Kidney (tissue), 14 donors: ENCODE measurements around the gene RNF150. TPM values are rescaled to one million over a fixed set of nuclear protein-coding genes. Genes with fewer than 3 reads are reported as not detected.

ENCODE experiments used
- DNase-seq, 5 donors: peaks; one replicate each; pipeline ENCODE4 v3.0.0-alpha.2; 2013 to 2020
- FAIRE-seq: peaks from 2 replicates; lab custom pipeline; 2012; peaks lifted over from hg19 to GRCh38; lab: Jason Lieb, UNC
- H3K27ac ChIP-seq, 2 donors: one replicate each; pipeline ENCODE4 v1.7.0; 2013; ENCODE audit warnings: low read depth in 2 of 2, low read length in 2 of 2, inconsistent platforms in 1 of 2
- H3K27me3 ChIP-seq: one replicate; pipeline ENCODE4 v1.7.1; 2013; ENCODE audit warnings: low read length, inconsistent platforms; ENCODE audit not compliant: control insufficient read depth, insufficient read depth
- H3K36me3 ChIP-seq, 3 donors: one replicate each; pipeline versions ENCODE4 v1.7.0 to v1.7.1; 2013; ENCODE audit warnings: low read length in 3 of 3, control low read depth in 1 of 3, inconsistent platforms in 1 of 3; ENCODE audit not compliant: insufficient read depth in 3 of 3, control insufficient read depth in 2 of 3
- H3K4me1 ChIP-seq, 3 donors: one replicate each; pipeline versions ENCODE4 v1.7.0 to v1.7.1; 2013; ENCODE audit warnings: low read length in 3 of 3, inconsistent platforms in 1 of 3, low read depth in 1 of 3; ENCODE audit not compliant: control insufficient read depth in 2 of 3, insufficient read depth in 2 of 3
- H3K4me3 ChIP-seq, 3 donors: one replicate each; pipeline versions ENCODE4 v1.7.0 to v1.8.1; 2013; ENCODE audit warnings: low read length in 3 of 3, control low read depth in 1 of 3, inconsistent platforms in 1 of 3
- H3K9ac ChIP-seq, 3 donors: one replicate each; pipeline versions ENCODE4 v1.7.0 to v1.7.1; 2013; ENCODE audit warnings: low read length in 3 of 3, control low read depth in 1 of 3, inconsistent platforms in 1 of 3
- H3K9me3 ChIP-seq, 3 donors: one replicate each; pipeline versions ENCODE4 v1.7.0 to v1.7.1; 2013; ENCODE audit warnings: low read length in 3 of 3, control low read depth in 1 of 3, inconsistent platforms in 1 of 3; ENCODE audit not compliant: control insufficient read depth in 2 of 3, insufficient read depth in 1 of 3
- intact Hi-C: fragments of 100-400 bp; cut with DNase I; formaldehyde crosslinking; loops from one replicate; pipeline ENCODE4 v1.11.1; 2022
- polyA plus RNA-seq: library from polyadenylated mRNA; stranded (reverse); fragments of 350-450 nt; fragmentation: Illumina TruSeq; extraction: RNeasy Lipid Tissue Mini Kit (QIAGEN cat#74804); gene quantifications from one replicate; pipeline ENCODE4 v1.2.3, GENCODE V29; 2014; ENCODE audit warnings: low read depth, low replicate concordance; ENCODE audit not compliant: insufficient read depth
- total RNA-seq: library from RNA; stranded (reverse); fragmentation: NEBNext Ultra II Directional; extraction: Animal tissue kit (Norgen Biotek cat#: 25700); gene quantifications from one replicate; pipeline ENCODE4 v1.2.1, GENCODE V29; 2021
- TF ChIP-seq, protein P1 (sequence below): IDR thresholded peaks from 3 replicates; pipeline ENCODE4 v1.5.1; 2012; ENCODE audit warnings: mild to moderate bottlenecking, moderate library complexity, borderline replicate concordance; ENCODE audit not compliant: insufficient read depth; ENCODE audit errors: extremely low read depth
- donor health status: control.
- donor health status: control.
- donor health status: control.
- donor health status: control.
- donor health status: control.
- donor health status: DM: yes; HTN: yes; CAD: no.
- donor health status: Normal renal cell carcinoma (clear cell type).

The RNF150 gene
- total and polyA plus RNA-seq, 2 donors from 2014 or later, result 5.0 to 34.2 TPM

- TF ChIP-seq, protein P1, sequence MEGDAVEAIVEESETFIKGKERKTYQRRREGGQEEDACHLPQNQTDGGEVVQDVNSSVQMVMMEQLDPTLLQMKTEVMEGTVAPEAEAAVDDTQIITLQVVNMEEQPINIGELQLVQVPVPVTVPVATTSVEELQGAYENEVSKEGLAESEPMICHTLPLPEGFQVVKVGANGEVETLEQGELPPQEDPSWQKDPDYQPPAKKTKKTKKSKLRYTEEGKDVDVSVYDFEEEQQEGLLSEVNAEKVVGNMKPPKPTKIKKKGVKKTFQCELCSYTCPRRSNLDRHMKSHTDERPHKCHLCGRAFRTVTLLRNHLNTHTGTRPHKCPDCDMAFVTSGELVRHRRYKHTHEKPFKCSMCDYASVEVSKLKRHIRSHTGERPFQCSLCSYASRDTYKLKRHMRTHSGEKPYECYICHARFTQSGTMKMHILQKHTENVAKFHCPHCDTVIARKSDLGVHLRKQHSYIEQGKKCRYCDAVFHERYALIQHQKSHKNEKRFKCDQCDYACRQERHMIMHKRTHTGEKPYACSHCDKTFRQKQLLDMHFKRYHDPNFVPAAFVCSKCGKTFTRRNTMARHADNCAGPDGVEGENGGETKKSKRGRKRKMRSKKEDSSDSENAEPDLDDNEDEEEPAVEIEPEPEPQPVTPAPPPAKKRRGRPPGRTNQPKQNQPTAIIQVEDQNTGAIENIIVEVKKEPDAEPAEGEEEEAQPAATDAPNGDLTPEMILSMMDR, result no peak
- no peak for FAIRE-seq
- H3K4me1 ChIP-seq, result no peaks in the 10 kb centered on the region
- DNase-seq, result no peak
- H3K4me3 ChIP-seq, result no peak overlapping the region
- intact Hi-C loops, result no loop called here
- no peaks in the 10 kb centered on the region for H3K36me3 ChIP-seq
- no peaks in the 10 kb centered on the region for H3K9me3 ChIP-seq
- H3K27me3 ChIP-seq, result no peaks in the 10 kb centered on the region
- no peak overlapping the region for H3K27ac ChIP-seq
- H3K9ac ChIP-seq, result no peak overlapping the region
Observed at GRCh38 chr4:140928880-140929279, 204.4 kb downstream of the RNF150 start.

DNA sequence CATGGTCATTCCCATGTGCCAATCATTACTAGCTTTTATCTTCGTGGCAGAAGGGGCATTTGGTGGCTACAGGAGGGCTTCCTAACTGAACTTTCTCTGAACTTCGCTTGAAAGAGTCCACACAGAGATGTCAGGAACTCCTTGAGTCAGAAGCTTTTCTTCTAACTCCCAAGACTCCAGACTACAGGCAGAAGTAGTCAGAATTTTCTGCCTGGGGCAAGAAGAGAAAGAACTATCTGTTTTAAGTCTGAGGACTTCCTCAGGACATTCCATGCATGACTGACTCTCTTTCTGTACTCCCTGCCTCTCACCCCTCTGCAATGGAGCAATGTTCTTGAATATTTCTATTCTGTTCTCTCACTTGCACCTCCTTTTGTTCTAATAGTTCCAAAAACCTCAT lies 206.6 kb downstream of the RNF150 start:
- Histone ChIP-seq H3K9ac (no peak overlapping the region), H3K9me3 (no peaks in the 10 kb centered on the region), H3K4me1 (no peaks in the 10 kb centered on the region), H3K27me3 (no peaks in the 10 kb centered on the region), H3K4me3 (no peak overlapping the region), H3K27ac (no peak overlapping the region), H3K36me3 (no peaks in the 10 kb centered on the region)
- FAIRE-seq (no peak), DNase-seq (no peak)
- intact Hi-C loops, result no loop called here
- TF ChIP-seq, protein P1, result no peak

DNA sequence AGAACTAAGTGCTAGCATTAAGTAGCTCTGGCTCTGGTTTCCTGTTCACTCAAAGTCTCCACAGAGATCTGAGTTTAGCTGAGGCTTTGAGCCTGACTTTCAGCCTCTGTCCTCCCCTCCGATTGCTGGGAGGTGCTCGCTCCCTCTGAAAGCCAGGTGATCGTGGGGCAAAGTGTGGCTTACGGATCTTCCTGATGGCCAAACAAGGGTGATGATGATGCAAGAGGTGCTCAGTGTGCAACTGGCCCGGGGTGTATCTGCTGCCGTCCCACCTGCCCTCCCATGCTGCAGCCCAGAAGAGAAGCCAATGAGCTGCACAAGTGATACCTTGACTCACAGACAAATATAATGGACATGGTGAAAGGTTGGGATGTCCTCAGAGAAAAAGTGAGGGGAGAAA lies 207.9 kb downstream of the RNF150 start:
- TF ChIP-seq, protein P1, result no peak
- Histone ChIP-seq H3K27ac (no peak overlapping the region), H3K9ac (no peak overlapping the region), H3K4me1 (no peaks in the 10 kb centered on the region), H3K4me3 (no peak overlapping the region), H3K36me3 (no peaks in the 10 kb centered on the region), H3K9me3 (no peaks in the 10 kb centered on the region), H3K27me3 (no peaks in the 10 kb centered on the region)
- DNase-seq (peak in 1 of 5 donors; percentile 17), FAIRE-seq (no peak)
- intact Hi-C loops, result no loop called here

DNA sequence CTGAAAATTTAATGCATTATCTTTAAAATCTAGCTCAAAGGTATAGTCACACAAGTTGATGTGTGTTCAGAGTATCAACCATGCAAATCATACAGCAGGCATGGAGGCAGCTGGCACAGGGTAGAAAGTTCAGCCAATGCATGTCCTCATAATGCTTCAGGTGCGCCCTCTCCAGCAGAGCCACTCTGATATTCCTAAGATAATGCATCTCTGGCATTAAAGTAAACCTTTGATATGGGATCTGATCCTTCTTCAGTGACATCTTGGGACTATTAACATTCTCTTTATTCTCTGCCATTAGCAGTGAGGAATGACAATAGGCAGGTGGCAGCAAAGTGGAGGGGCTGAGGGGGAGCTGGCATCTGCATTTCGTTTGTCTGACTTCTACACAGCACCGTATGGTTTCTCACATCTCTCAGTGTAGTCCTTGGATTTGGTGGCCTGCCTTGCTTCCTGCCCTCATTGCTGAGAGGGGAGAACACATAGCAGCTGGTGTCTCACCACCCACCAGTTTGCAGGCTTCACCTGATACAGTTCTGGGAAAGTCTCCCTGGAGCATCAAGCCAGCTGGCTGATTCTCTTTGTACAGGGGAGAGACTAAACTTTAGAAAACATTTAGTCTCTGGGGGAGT lies 208.4 kb downstream of the RNF150 start:
- Histone ChIP-seq H3K27me3 (no peaks in the 10 kb centered on the region), H3K9ac (no peak overlapping the region), H3K27ac (no peak overlapping the region), H3K4me1 (no peaks in the 10 kb centered on the region), H3K4me3 (no peak overlapping the region), H3K9me3 (no peaks in the 10 kb centered on the region), H3K36me3 (no peaks in the 10 kb centered on the region)
- TF ChIP-seq, protein P1, result no peak
- FAIRE-seq (no peak), DNase-seq (no peak)
- intact Hi-C loops, result no loop called here
